EH (cell line): ENCODE data around the gene CASP7.
"Not testable (repeated sequence)": the region's sequence is repeated elsewhere in the genome, so short reads cannot be mapped to it uniquely, and the experiment has no call there.

Experiments used
- DNase-seq: peaks from one replicate; pipeline ENCODE4 v3.0.0-alpha.2; 2015; ENCODE audit warnings: low read depth

Gene CASP7

DNA sequence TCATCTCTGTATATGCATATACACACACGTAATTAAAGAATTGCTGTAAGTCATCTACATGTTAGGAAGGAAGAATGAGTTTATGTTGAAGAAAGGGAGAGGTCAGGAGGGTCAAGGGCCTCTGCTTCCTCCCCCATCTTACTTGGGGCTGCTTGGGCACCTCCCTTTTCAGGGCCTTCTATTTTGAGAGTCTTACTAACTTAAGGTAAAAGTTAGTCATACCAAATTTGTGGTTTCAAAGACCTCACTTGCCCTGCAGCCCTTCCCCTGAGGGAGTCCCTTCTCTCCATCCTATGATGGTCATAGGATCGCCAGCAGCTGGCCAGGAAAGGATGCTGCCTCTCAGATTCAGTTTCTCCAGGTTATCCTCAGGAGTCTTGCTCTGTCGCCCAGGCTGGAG is 74.4 kb downstream of the CASP7 start:
- no peak for DNase-seq

DNA sequence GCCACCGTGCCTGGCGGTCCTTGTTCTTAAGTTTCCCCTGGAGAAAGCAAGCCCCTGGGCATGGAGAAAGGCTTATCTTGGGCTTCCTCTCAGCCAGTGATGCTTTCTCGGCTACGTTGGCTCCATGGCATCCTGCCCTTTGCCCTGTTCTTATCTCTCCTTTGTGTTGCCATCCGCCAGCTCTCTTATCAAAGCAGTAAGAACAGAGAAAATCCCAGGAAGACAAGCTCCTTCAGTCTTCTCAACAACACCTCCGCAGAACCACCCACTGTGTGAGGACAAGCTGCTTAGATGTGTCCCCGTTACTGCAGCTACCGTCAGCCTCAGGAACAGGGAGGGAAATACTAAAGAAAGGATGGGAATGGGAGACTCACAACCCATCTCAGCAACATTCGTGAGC is 75.1 kb downstream of the CASP7 start:
- DNase-seq: no peak

DNA sequence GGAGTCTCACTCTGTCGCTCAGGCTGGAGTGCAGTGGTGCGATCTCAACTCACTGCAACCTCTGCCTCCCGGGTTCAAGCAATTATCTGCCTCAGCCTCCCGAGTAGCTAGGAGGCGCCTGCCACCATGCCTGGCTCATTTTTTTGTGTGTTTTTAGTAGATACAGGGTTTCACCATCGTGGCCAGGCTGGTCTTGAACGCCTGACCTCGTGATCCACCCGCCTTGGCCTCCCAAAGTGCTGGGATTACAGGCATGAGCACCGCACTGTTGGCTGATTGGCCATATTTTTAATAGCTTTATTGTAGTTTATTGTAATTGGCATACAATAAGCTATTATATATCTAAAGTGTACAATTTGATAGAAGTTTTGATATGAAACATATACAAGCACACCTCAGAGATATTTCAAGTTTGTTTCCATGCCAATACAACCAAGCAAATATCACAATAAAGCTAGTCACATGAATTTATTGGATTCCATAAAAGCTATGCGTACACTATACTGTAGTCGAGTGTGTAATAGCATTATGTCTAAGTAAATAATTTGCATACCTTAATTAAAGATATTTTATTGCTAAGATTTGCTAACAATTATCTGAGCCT is 77.3 kb downstream of the CASP7 start:
- no peak for DNase-seq

DNA sequence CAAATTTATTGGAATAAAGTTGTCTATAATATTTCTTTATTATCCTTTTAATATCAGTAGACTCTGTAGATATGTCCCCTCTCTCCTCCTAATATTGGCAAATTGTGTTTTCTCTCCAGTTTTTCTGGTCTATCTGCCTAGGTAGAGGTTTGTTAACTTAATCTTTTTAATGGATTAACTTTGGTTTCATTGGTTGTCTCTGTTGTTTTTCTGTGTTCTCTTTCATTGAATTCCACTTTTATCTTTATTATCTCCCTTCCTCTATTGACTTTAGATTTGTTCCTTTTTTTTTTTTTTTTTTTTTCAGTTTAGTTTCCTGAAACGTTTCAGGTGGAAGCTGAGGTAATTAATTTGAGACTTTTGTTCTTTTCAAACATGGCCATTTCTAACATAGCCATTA is 82.4 kb downstream of the CASP7 start:
- DNase-seq: no peak

DNA sequence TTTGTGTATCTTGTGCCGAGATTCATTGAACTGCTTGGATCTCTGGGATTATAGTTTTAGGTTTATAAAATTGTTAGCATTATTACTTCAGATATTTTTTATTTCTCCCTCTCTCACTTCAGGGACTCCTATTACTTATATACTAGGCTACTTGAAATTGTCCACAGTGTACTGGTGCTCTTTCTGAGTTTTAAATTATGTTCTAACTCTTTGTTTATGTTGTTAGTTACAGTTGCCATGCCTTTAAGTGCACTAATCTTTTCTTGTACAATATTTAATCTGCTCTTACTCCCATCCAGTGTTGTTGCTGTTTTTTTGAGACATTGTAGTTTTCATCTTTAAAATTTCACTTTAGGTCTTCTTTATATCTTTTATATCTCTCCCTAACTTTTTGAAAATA is 84.9 kb downstream of the CASP7 start:
- DNase-seq: no peak

DNA sequence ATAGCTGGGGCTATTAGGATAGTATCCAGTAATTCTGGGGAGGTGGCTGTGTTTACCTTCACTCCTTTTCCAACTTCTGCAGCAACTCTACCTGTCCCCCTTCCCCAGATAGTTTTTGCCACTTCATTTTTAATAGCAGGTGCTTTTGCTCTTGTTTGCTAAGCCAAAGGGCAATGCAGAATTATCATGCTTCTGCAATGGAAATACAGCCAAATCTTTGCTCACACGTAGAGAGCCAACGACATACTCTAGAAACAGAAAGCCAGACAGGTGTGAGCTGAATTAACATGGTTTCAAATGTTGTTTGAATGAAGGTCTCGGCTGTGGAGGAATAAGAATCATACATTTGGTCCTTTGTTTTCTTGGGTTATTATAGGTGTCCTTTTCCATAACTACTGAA is 86.2 kb downstream of the CASP7 start:
- DNase-seq: no peak

DNA sequence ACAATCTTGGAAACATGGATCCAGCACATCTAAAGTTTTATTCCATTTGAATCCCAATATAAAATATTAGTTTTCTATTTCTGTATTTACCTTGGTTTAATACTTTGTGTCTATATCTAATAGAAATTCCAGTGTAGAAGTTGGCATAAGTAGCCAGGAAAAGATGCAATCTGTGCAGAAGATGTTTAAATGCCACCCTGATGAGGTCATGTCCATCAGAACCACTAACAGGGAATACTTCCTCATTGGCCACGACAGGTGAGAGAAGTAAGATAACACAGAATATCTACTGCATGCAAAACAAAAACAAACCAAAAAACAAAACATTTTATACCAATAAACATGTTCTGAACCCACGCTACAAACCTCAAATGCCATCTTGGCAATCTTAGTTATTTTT is 87.5 kb downstream of the CASP7 start:
- DNase-seq: no peak

DNA sequence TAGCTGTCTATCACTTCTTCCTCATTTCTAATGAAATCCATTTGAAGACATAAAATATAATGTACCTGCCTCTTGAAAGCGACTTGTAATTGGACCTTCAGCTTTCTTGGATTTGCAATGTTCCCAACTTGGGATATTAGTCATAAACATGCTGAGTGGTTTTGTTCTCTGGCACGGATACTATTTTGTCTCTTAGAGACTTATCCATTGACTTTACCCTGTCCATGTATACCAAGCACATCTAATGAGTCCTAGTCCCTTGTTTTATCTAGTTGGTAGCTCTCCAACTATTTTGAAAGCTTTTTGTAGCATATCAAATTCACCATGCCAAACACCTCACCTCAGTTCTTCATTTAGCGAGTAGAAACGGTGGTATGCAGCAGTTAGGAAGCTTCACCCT is 90.6 kb downstream of the CASP7 start:
- no peak for DNase-seq

DNA sequence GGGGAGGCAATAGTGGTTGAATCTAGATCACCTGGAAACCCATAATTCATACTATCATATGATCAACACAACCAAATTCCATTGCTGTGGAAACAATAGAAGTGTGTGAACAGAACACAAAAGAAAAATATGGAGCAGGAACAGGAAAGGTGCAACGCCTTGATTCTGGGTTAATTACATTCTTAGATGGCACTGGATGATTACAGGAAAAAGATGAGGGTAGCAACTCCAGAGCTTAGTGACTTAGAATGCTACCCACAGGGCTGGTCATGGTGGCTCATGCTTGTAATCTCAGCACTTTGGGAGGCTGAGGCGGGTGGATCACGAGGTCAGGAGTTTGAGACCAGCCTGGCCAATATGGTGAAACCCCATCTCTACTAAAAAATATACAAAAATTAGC is 91.4 kb downstream of the CASP7 start:
- not testable (repeated sequence) for DNase-seq

DNA sequence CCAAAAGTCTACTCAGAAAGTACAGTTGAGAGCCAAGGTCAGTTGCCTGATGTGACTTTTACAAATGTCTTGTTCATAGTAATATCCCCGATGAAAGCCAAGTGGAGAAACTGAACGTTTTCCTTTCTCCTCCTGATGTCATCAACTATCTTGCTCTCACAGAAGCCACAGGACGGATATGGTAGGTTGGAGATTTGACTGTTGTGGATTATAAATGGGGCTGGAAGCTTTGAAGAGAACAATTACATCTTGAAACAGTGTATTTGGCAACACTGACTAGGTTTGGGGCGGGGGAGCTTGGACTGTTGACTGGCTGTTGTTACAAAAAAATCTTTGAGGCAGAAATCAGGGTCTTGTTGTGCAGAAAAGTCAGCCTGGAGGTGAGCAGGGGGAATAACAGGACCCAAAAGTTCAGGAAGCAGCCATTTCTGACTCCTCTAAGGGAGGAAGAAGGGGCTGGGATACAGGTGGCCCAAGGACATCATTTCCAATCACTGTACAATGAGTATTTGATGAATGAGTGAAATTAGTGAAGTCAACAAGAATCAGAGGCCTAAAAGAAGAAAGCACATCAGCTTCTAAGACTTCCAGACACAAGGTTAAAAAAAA is 96.1 kb downstream of the CASP7 start:
- DNase-seq: no peak

DNA sequence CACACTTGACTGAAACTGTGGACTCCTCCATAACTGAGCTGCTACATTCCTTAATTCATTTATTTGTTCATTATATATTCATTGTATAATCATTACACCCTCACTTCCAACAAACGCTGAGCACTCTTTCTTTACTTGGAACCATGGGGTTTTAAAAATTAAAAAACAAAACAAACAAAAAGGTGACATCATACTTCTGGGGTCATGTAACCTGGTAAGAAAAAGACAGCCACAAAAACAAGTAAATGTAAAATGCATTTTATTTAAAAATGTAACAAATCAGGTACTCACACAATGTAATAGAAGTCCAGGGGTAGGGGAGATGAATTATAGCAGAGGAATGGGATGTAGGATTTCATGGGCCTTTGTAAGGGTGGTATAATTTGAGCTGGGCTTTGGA is 96.8 kb downstream of the CASP7 start:
- DNase-seq: no peak
